Right atrium auricular region (tissue), 2 donors: ENCODE data around the gene CNTFR. TPM values are rescaled to one million over a fixed set of nuclear protein-coding genes. Genes with fewer than 3 reads are reported as not detected.

Experiments used
- DNase-seq: peaks from one replicate; pipeline ENCODE4 v3.0.0-alpha.2; 2019; ENCODE audit warnings: low spot score
- H3K27ac ChIP-seq, 2 donors: fragments of 200-600 bp; sonication (generic); 1 replicate in 1 of 2; 2 replicates in 1 of 2; pipeline ENCODE4 v1.5.1; 2016 to 2019
- H3K27me3 ChIP-seq, 2 donors: fragments of 200-600 bp; sonication (generic); one replicate each; pipeline versions ENCODE4 v1.5.1 to v1.6.0; 2017 to 2019
- H3K36me3 ChIP-seq: fragments of 200-600 bp; sonication (generic); one replicate; pipeline ENCODE4 v1.5.1; 2016
- H3K4me1 ChIP-seq, 2 donors: fragments of 200-600 bp; sonication (generic); one replicate each; pipeline versions ENCODE4 v1.5.1 to v1.6.0; 2017 to 2019
- H3K4me3 ChIP-seq, 2 donors: fragments of 200-600 bp; sonication (generic); 1 replicate in 1 of 2; 2 replicates in 1 of 2; pipeline ENCODE4 v1.5.1; 2017 to 2019; ENCODE audit warnings: mild to moderate bottlenecking in 1 of 2, moderate library complexity in 1 of 2
- H3K9me3 ChIP-seq, 2 donors: fragments of 200-600 bp; sonication (generic); one replicate each; pipeline ENCODE4 v1.5.1; 2019
- total RNA-seq, 2 donors: library from RNA; depleted of rRNA; stranded (reverse); fragments of >200 nt; gene quantifications; one replicate each; pipeline ENCODE4 v1.1.0, GENCODE V29; 2016
- TF ChIP-seq, protein P1 (sequence below), 2 donors: fragments of 200-600 bp; sonication (generic); IDR thresholded peaks; one replicate each; pipeline ENCODE4 v1.5.1; 2019; ENCODE audit warnings: antibody characterized with exemption in 2 of 2

Gene CNTFR
- total RNA-seq, 2 donors from 2014 or later, result 6.6 to 23.3 TPM

DNA sequence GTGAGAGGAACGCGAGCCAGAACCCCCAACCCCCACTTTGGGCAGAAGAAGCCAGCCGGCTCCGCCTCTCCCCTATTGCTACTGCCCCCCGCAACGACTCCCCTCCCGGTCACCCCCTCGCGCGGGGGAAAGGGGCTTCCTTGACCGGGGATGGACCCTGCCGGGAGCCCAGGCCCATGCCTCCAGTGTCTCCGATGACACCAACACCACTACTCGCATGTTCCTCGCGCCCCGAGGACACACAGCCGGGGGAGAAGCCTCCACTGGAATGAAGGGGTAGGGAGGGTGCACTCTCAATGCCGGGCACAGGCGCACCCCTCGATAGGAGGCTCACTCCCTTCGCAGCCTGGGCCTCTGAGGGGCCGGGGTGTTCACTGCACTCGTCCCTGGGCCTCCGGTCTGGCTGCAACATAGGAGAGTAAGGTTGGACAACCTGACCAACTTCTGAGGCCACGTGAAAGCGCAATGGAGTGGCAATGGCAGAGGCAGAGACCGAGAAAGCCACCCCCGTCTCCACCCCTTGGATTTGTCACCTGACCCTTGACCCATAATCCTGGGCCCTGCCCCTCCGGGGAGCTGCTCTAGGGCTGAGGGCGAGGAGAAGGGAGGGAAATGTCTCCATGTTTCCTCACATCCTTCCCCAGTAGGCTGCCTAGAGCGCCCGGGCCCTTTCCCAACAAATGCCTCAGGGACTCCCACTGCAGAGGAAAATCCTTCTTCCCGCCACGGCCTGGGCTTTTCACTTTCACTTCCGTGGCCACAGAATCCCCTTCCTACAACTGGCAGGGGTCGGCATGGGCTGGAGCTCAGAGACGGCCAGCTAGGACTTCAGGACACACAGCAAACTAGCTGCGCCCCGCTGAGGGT is 1.1 kb upstream of the CNTFR start:
- peaks cover 0 to 56% of the 10 kb centered on the region in 2 donors for H3K4me1 ChIP-seq
- peak overlapping the region; percentile 55 to 58 for H3K4me3 ChIP-seq
- DNase-seq, result peak; percentile 74

DNA sequence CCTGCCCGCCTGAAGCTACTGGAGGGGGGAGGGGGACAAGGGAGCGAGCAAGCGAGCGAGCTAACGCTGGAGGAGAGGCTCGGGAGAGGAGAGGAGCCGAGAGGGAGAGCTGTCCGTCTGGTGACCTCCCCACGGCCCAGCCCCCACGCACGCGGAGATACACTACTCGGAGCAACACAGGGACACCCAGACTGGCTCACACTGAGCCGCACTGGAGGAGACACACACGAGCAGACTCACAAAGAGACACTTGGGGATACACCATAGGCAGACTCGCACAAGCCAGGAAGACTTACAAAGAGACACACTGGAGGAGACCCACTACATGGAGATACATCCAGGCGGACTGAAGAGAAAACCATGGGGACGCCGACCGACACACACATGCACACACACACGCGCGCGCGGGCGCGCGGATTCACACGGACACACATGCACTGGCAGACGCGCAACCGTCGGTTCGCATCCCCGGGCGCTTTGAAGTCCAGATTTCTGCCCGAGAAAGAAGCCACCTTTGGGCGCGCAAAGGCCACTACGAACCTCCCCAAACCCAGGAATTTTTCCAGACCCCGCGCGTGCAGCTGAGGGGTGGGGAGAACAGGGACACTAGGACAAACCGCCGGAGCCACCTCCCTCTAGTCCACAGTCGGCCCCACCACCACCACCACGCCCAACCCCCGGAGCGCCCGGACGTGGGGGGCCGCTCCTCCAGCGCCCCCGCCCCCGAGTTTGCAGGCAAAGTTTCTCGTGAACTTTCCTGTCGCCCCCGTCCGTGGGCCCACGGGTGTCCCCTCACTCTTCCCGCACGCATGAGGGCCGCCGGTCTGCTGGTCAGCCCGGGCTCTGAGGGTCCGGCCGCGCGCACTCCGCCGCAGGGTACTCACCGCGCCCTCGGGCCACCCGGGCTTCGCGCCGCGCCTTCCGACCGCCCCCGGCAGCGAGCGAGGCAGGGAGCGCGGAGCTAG is 571 bp downstream of the CNTFR start:
- no peak for DNase-seq
- peak overlapping the region in 1 of 2 donors; percentile 39 for H3K27ac ChIP-seq
- H3K4me1 ChIP-seq, result peaks cover 0 to 55% of the 10 kb centered on the region in 2 donors
- H3K36me3 ChIP-seq, result no peaks in the 10 kb centered on the region
- peak overlapping the region; percentile 55 to 58 for H3K4me3 ChIP-seq
- no peaks in the 10 kb centered on the region for H3K27me3 ChIP-seq
- no peaks in the 10 kb centered on the region for H3K9me3 ChIP-seq
- TF ChIP-seq, protein P1, sequence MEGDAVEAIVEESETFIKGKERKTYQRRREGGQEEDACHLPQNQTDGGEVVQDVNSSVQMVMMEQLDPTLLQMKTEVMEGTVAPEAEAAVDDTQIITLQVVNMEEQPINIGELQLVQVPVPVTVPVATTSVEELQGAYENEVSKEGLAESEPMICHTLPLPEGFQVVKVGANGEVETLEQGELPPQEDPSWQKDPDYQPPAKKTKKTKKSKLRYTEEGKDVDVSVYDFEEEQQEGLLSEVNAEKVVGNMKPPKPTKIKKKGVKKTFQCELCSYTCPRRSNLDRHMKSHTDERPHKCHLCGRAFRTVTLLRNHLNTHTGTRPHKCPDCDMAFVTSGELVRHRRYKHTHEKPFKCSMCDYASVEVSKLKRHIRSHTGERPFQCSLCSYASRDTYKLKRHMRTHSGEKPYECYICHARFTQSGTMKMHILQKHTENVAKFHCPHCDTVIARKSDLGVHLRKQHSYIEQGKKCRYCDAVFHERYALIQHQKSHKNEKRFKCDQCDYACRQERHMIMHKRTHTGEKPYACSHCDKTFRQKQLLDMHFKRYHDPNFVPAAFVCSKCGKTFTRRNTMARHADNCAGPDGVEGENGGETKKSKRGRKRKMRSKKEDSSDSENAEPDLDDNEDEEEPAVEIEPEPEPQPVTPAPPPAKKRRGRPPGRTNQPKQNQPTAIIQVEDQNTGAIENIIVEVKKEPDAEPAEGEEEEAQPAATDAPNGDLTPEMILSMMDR (IDR thresholded peaks at IDR 0.05), result no peak

More for the DNA sequence above, 1.1 kb upstream of the CNTFR start:
- Histone ChIP-seq H3K9me3 (no peaks in the 10 kb centered on the region), H3K27ac (peak overlapping the region; percentile 67 to 68), H3K36me3 (no peaks in the 10 kb centered on the region), H3K27me3 (no peaks in the 10 kb centered on the region)
- TF ChIP-seq, protein P1 (IDR thresholded peaks at IDR 0.05), result no peak

DNA sequence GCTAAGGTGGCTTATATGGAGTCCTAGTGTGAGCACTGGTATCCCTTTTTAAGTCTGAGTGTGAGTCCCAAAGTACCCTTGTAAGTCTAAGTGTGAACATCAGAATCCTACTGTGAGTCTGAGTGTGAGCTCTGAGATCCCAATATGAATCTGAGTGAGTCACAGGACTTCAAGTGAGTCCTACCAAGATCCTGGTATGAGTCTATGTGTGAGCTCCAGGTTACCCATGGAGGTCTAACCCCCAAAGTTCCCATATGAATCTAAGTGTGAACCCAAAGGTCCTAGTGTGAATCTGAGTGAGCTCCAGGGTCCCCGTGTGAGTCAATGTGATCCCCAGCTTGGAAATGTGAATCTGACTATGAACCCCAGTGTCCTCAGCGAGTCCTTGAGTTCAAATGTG is 2.3 kb downstream of the CNTFR start:
- no peak for DNase-seq
- Histone ChIP-seq H3K27me3 (no peaks in the 10 kb centered on the region), H3K36me3 (no peaks in the 10 kb centered on the region), H3K27ac (no peak overlapping the region), H3K4me1 (peaks cover 0 to 38% of the 10 kb centered on the region in 2 donors), H3K9me3 (no peaks in the 10 kb centered on the region), H3K4me3 (no peak overlapping the region)
- TF ChIP-seq, protein P1 (IDR thresholded peaks at IDR 0.05), result no peak

DNA sequence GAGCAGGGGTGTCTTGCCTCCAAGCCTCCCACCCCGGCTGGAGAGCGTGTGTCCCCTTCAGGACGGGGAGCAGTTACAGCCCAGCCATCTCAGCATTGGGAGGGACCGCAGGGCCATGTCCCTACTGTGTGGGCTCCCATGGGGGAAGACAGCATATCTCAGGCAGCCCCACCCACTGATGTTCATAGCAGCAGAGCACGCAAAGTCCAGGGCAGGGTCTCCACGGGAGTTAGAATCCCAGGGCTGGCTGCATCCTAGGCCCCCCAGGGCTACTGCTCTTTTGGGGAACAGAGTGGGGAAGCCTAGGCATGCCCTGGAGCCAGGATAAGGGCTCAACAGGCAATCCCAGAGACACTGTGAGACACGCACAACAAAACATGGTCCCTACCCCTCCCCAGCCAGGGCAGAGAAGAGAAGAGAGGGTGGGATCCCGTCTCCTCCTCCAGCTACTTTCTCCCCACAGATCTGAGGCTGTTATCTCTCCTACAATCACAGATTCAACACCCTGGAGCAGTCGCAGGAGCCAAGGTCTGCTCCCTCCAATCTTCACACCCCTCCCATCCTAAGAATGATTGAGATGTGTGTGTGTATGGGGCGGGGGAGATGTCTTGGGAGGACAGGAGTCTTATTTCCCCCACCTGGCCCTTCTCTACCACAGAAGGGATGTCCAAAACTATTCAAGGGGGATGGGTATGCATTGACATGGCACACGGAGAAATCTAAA is 3.4 kb downstream of the CNTFR start:
- no peaks in the 10 kb centered on the region for H3K27me3 ChIP-seq
- no peak overlapping the region for H3K27ac ChIP-seq
- no peak overlapping the region for H3K4me3 ChIP-seq
- no peaks in the 10 kb centered on the region for H3K36me3 ChIP-seq
- DNase-seq, result no peak
- H3K9me3 ChIP-seq, result no peaks in the 10 kb centered on the region
- TF ChIP-seq, protein P1 (IDR thresholded peaks at IDR 0.05), result no peak
- H3K4me1 ChIP-seq, result peaks cover 0 to 27% of the 10 kb centered on the region in 2 donors

DNA sequence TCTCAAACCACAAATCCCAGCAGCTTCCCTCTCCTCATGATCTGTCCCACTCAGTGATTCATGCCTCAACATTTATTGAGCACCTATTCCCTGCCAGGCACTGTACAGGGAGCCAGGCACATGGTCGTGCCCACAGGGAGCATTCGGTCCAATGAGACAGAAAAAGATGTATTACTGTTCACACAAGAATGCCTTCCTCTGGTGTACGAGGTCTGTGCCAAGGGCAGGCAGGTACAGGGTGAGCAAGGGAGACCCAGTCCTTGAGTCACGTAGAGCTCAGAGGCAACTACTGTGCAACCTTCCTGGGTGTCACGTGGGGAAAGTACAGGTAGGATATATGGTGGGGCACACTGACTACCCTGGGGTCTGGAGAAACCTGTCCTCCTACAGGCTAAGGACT is 4.6 kb downstream of the CNTFR start:
- no peak overlapping the region for H3K27ac ChIP-seq
- no peaks in the 10 kb centered on the region for H3K9me3 ChIP-seq
- H3K27me3 ChIP-seq, result no peaks in the 10 kb centered on the region
- DNase-seq, result no peak
- TF ChIP-seq, protein P1 (IDR thresholded peaks at IDR 0.05), result no peak
- peaks cover 0 to 15% of the 10 kb centered on the region in 2 donors for H3K4me1 ChIP-seq
- H3K36me3 ChIP-seq, result no peaks in the 10 kb centered on the region
- no peak overlapping the region for H3K4me3 ChIP-seq
